Gastroesophageal sphincter (tissue), 3 donors: ENCODE measurements around the gene JMY.

ENCODE experiments used
- CTCF ChIP-seq, 4 experiments: fragments of 200-600 bp in 2 of 4; fragments of 450-650 bp in 2 of 4; sonication (generic) in 1 of 4; IDR thresholded peaks; one replicate each; pipeline ENCODE4 v1.5.1; 2017 to 2019; ENCODE audit warnings: antibody characterized with exemption in 4 of 4, mild to moderate bottlenecking in 2 of 4, moderate library complexity in 2 of 4
- EP300 ChIP-seq: sonication (generic); formaldehyde crosslinking; IDR thresholded peaks from one replicate; pipeline ENCODE4 v1.6.1; 2017; ENCODE audit warnings: antibody characterized with exemption, mild to moderate bottlenecking
- POLR2AphosphoS5 ChIP-seq: sonication (generic); formaldehyde crosslinking; IDR thresholded peaks from one replicate; pipeline ENCODE4 v1.6.1; 2017; ENCODE audit warnings: antibody characterized with exemption

GRCh38 chr5:79287907-79288306 is 52.0 kb downstream of the JMY start:
- TF ChIP-seq EP300 (no peak), POLR2AphosphoS5 (no peak), CTCF (IDR thresholded peaks at IDR 0.05) (no peak)
